Activated CD4-positive, alpha-beta T cell treated with anti-CD3 and anti-CD28 coated beads, Interleukin-2, amount 10 ng/mL, durations not matched to agents 7 days and 5 days (primary cell): Measurements from ENCODE around the gene MMS19. TPM values are rescaled to one million over a fixed set of nuclear protein-coding genes. Genes with fewer than 3 reads are reported as not detected.

Experiments used
- CTCF ChIA-PET: fragments of 350-600 bp; sonication (Branson Sonifier 250); formaldehyde crosslinking; loops from one replicate; lab custom pipeline; 2021; ENCODE audit warnings: antibody characterized with exemption; lab: Charles Lee
- POLR2A ChIA-PET: fragments of 350-600 bp; sonication (Branson Sonifier 250); formaldehyde crosslinking; loops from one replicate; lab custom pipeline; 2021; ENCODE audit warnings: antibody characterized with exemption; lab: Charles Lee
- DNase-seq: peaks from one replicate; pipeline ENCODE4 v3.0.0-alpha.2; 2020
- H3K27ac Mint-ChIP-seq: one replicate; pipeline ENCODE4 v1.8.0; 2021; ENCODE audit warnings: mild to moderate bottlenecking, moderate library complexity, mixed read lengths
- H3K27me3 Mint-ChIP-seq: one replicate; pipeline ENCODE4 v1.8.0; 2021; ENCODE audit warnings: mixed read lengths
- H3K36me3 Mint-ChIP-seq: one replicate; pipeline ENCODE4 v1.8.0; 2021; ENCODE audit warnings: low read depth, mixed read lengths
- H3K4me1 Mint-ChIP-seq: one replicate; pipeline ENCODE4 v1.8.0; 2021; ENCODE audit warnings: mixed read lengths
- H3K4me3 Mint-ChIP-seq: one replicate; pipeline ENCODE4 v1.8.0; 2021; ENCODE audit warnings: mild to moderate bottlenecking, moderate library complexity, mixed read lengths
- H3K9me3 Mint-ChIP-seq: one replicate; pipeline ENCODE4 v1.8.0; 2021; ENCODE audit warnings: mixed read lengths
- total RNA-seq, 2 experiments: library from RNA; stranded (reverse); gene quantifications; one replicate each; pipeline ENCODE4 v1.2.3, GENCODE V29; 2021

MMS19 gene
- total RNA-seq, result 10 to 100 TPM; 64.7 to 68.6 TPM

DNA sequence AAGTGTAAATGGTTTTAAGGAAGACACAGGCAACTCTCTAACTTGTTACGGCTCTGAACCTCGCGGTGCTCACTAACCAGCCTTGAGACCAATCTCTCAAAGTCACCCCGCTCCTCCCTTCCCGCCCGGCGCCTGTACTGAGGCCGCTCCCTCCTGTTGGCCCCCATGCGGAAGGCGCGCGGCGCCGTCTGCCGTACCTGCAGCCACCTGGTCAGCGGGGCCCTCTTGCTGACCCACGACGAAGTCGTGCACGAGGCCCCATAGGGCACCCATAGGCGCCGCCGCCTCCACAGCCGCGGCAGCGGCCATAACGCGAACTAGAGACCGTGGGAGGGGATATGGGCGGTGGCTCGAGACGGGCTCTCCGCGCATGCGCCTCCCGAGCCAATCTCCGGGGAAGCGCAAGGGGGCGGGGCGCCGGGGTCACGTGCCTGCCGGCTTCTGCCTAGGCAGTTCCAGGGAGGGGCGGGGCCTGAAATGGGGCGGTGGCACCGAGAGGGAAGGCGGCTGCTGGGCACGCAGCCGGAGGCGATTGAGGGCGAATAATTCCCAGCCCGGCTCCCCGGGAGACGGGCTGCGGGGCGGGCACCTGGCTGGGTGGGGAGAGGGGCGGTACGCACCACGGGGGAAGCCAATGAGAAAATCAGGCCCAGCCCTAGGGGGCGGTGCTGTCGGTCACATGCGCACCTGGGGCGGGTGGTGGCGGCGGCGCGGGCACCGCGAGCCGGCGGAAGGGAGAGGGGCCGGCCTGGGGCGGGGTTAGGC lies at the start of gene MMS19:
Gene MMS19 (minus strand): TSS at position 347 of the 765 bp plus-strand sequence. CDS start 38 bp downstream, at position 309.
- Mint-ChIP-seq H3K36me3 (peaks cover 9% of the 10 kb centered on the region), H3K4me3 (peak within 1 kb of the TSS; percentile 99), H3K9me3 (no peaks in the 10 kb centered on the region), H3K27ac (peak within 1 kb of the TSS; percentile 98), H3K4me1 (peaks cover 45% of the 10 kb centered on the region), H3K27me3 (peaks cover 30% of the 10 kb centered on the region)
- CTCF ChIA-PET, result interaction anchor here (1.0 to 1.5 kb wide), 3 partner anchors 12 to 17 kb away, joined by 3 to 6 read pairs (median 3); no protein-coding TSS in a partner anchor
- DNase-seq, result peak; percentile 98
- POLR2A ChIA-PET, result interaction anchor here (0.7 kb wide), 1 partner anchor 53 kb away, joined by 8 read pairs; no protein-coding TSS in a partner anchor

DNA sequence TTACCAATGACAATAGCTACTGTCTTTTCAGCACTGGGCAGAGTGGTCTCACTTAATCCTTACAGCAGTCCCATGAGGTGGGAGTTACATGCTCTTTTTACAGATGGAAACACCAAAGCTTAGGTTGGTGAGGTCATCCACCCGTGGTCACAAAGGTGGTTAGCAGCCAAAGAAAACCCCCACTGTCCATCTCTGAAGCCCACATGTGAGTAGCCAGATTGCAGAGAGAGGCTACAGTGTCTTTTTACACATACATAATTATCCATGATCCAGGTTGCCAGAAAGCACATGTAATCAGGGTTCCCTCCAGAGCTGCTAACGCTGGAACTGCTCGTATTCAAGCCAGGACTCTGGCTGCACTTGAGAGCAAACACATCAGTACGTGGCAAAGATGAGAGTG lies 49.7 kb upstream of the MMS19 start:
- Mint-ChIP-seq H3K9me3 (no peaks in the 10 kb centered on the region), H3K27me3 (no peaks in the 10 kb centered on the region)

GRCh38 chr10:97547271-97547600 lies 49.0 kb upstream of the MMS19 start:
- Mint-ChIP-seq H3K27me3 (no peaks in the 10 kb centered on the region), H3K36me3 (no peaks in the 10 kb centered on the region), H3K9me3 (no peaks in the 10 kb centered on the region), H3K4me3 (no peak overlapping the region), H3K4me1 (peaks cover 14% of the 10 kb centered on the region), H3K27ac (no peak overlapping the region)
- ChIA-PET POLR2A (no interaction called here), CTCF (interaction anchor here (0.6 kb wide), 1 partner anchor 204 kb away, joined by 6 read pairs; no protein-coding TSS in a partner anchor)
- no peak for DNase-seq

More for the DNA sequence above, 49.7 kb upstream of the MMS19 start:
- Mint-ChIP-seq H3K4me3 (no peak overlapping the region), H3K27ac (no peak overlapping the region), H3K36me3 (no peaks in the 10 kb centered on the region), H3K4me1 (peaks cover 8% of the 10 kb centered on the region)
- CTCF ChIA-PET, result interaction anchor here (0.6 to 0.7 kb wide), 3 partner anchors 17 to 633 kb away, joined by 4 to 6 read pairs (median 4); no protein-coding TSS in a partner anchor
- no peak for DNase-seq
- POLR2A ChIA-PET, result no interaction called here

GRCh38 chr10:97546456-97547270 lies 48.4 kb upstream of the MMS19 start:
- Mint-ChIP-seq H3K4me3 (no peak overlapping the region), H3K9me3 (no peaks in the 10 kb centered on the region), H3K4me1 (peaks cover 18% of the 10 kb centered on the region), H3K36me3 (no peaks in the 10 kb centered on the region), H3K27ac (no peak overlapping the region), H3K27me3 (no peaks in the 10 kb centered on the region)
- ChIA-PET CTCF (interaction anchor here (0.7 to 1.2 kb wide), 4 partner anchors 11 to 47 kb away, joined by 3 to 4 read pairs (median 4); no protein-coding TSS in a partner anchor), POLR2A (no interaction called here)
- no peak for DNase-seq

DNA sequence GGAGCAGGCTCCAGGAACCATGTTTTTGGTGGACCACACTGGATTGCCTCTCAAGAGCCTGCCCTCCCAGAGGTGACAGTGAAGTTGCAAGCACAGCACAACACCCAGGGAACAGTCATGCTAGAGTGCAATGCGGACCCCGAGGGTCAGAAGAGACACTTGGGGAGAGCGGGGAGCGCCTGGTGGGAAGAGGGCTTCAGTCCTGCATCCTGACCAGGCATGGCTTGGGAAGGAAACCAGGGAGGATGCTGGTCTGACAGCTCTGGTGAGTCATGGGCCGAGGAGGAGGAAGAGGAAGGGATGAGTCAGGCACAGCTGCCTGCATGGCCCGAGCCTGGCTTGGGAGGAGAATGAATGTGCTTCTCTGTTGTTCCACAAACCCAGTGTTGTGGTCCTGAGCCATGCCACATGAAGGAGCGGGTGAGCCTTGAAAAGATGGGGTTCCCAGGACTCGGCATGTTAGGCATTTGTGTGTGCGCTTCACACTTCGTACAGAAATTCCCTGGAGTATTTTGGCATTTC lies 44.9 kb upstream of the MMS19 start:
- H3K36me3 Mint-ChIP-seq, result no peaks in the 10 kb centered on the region
- ChIA-PET POLR2A (no interaction called here), CTCF (interaction anchor here (2.2 kb wide), 1 partner anchor 11 kb away, joined by 8 read pairs; no protein-coding TSS in a partner anchor)
- no peaks in the 10 kb centered on the region for H3K9me3 Mint-ChIP-seq
- peak overlapping the region; percentile 61 for H3K27ac Mint-ChIP-seq
- H3K27me3 Mint-ChIP-seq, result no peaks in the 10 kb centered on the region
- no peak overlapping the region for H3K4me3 Mint-ChIP-seq
- H3K4me1 Mint-ChIP-seq, result peaks cover 18% of the 10 kb centered on the region
- peak; percentile 24 for DNase-seq

DNA sequence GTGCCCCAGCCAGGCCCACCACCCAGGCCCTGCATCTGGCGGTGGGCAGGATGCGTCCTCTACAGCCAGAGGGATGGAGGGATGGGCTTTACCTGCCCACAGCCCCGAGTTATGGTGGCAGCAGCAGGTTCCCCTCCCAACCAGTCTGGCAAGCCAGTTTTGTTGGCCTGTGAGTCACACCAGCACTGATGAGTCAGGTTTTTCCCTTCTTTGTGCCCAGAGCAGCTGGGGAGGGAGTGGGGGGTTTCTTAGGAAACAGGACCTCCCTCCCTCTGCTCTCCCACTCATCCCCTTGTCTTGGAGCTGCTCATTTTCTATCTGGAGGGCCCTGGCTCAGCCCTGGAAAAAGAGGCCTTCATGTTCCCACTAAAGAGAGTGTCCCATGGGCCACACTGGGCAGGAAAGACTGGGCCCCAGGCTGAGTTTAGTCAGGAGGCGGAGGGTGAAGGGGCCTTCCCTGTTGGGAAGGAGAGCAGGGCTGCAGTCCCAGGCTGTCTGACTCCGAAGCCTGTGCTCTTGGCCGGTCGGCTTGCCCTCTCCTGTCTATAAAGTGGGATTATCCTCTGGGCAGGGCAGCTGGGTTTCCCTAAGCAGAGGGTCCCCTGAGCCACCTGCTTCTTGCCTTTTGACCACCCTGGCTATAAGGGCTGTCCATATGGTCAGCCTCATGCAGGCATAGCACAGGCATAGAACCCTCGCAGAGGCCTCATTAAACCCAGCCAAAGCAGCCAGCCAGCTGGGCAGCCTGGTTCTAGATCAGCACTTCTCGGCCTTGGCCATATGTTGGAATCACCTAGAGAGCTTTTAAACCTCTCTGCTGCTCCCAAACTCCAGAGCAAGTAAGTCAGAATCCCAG lies 44.2 kb upstream of the MMS19 start:
- H3K9me3 Mint-ChIP-seq, result no peaks in the 10 kb centered on the region
- ChIA-PET POLR2A (no interaction called here), CTCF (interaction anchor here (2.2 kb wide), 1 partner anchor 12 kb away, joined by 8 read pairs; no protein-coding TSS in a partner anchor)
- H3K27ac Mint-ChIP-seq, result peak overlapping the region; percentile 31
- H3K36me3 Mint-ChIP-seq, result no peaks in the 10 kb centered on the region
- H3K4me3 Mint-ChIP-seq, result no peak overlapping the region
- no peak for DNase-seq
- H3K4me1 Mint-ChIP-seq, result peaks cover 18% of the 10 kb centered on the region
- H3K27me3 Mint-ChIP-seq, result no peaks in the 10 kb centered on the region

DNA sequence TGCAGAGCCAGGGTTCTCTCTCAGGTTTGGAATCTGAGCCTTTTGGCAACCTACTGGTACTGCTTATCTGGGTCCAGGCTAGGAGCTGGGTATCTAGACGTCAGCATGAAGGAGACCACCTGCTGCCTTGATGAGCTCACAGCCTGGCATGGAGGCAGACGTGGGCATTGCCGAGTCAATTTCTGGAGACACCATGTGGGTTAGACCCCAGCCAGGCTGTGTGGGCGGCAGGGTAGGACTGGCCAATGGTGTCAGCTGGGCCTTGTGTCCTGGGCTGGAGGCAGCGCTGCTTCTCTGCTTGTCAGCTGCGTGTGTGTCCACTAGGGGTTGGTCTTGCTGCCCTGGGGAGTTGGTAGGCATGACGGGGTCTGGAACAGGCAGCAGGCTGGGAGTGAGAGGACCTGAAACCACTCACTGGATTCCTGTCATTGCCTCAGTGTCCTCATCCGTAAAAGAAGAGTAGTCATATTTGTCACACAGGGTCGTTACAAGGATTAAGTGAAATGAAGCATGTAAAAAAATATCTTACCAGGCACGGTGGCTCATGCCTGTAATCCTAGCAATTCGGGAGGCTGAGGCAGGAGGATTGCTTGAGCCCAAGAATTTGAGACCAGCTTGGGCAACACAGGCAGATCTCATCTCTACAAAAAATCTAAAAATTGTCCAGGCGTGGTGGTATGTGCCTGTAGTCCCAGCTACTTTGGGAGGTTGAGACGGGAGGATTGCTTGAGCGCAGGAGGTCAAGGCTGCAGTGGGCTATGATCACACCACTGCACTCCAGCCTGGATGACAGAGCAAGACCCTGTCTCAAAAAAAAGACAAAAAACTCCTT lies 42.7 kb upstream of the MMS19 start:
- no peaks in the 10 kb centered on the region for H3K27me3 Mint-ChIP-seq
- H3K27ac Mint-ChIP-seq, result no peak overlapping the region
- no peaks in the 10 kb centered on the region for H3K36me3 Mint-ChIP-seq
- no peaks in the 10 kb centered on the region for H3K9me3 Mint-ChIP-seq
- CTCF ChIA-PET, result interaction anchor here (0.6 to 2.0 kb wide), 3 partner anchors 11 to 91 kb away, joined by 3 to 6 read pairs (median 5); no protein-coding TSS in a partner anchor
- POLR2A ChIA-PET, result no interaction called here
- no peak overlapping the region for H3K4me3 Mint-ChIP-seq
- DNase-seq, result no peak
- H3K4me1 Mint-ChIP-seq, result peaks cover 18% of the 10 kb centered on the region

DNA sequence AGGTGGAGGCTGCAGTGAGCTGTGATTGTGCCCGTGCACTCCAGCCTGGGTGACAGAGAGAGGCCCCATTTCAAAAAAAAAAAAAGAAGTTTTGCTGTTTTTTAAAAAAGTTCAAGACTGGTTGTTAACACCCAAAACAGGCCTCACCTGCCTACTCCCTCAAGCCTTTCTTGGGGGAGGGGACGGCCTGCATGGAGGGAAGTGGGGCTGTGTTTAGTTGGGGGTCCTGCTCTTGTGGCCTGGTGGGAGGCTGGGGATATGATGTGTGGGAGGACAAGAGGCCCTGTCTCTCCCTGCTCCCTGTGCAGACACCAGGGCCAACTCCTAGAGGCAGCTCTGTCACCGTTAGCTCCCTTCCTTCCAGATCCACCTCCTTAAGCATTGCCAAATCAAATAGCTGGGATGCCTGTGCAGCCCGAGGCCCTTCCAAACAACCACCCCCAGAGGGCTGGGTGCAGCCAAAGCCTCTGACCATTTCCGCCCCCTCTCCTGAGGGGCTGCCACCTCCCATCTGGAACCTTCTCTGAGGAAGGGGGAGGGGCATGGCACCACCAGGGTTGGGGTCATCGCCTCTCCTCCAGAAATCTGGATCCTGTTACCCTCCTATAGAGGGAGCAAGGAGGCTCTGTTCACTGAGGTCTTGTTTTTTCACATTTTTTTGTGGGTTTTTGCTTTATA lies 41.4 kb upstream of the MMS19 start:
- ChIA-PET CTCF (interaction anchor here (0.7 to 2.0 kb wide), 4 partner anchors 12 to 74 kb away, joined by 3 to 6 read pairs (median 4); no protein-coding TSS in a partner anchor), POLR2A (no interaction called here)
- Mint-ChIP-seq H3K36me3 (no peaks in the 10 kb centered on the region), H3K9me3 (no peaks in the 10 kb centered on the region), H3K27me3 (no peaks in the 10 kb centered on the region), H3K27ac (no peak overlapping the region), H3K4me3 (no peak overlapping the region), H3K4me1 (peaks cover 18% of the 10 kb centered on the region)
- no peak for DNase-seq

DNA sequence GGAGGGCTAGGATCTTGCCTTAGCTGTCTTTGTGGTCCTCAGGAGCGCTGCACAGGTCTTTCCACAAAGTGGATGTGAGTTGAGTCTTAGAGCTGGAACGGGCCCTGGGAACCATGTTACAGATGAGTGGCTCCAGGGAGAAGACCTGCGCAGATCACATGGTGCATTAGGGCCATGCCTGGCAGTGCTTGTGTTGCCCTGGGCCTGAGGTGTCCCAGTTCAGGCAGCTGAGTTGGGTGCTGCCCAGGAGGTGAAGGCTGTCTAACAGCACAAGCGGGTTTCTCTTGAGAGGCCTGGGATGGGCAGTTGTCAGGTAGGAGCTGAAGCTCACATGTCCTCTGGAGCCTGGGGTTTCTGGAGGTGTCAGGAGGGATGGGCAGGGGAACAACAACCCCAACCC lies 40.6 kb upstream of the MMS19 start:
- CTCF ChIA-PET, result interaction anchor here (0.7 to 2.0 kb wide), 3 partner anchors 13 to 73 kb away, joined by 3 to 6 read pairs (median 3); no protein-coding TSS in a partner anchor
- Mint-ChIP-seq H3K27ac (no peak overlapping the region), H3K9me3 (no peaks in the 10 kb centered on the region), H3K4me1 (peaks cover 18% of the 10 kb centered on the region), H3K4me3 (no peak overlapping the region), H3K36me3 (no peaks in the 10 kb centered on the region), H3K27me3 (no peaks in the 10 kb centered on the region)
- no peak for DNase-seq
- POLR2A ChIA-PET, result interaction anchor here (0.6 kb wide), 1 partner anchor 614 kb away, joined by 3 read pairs; no protein-coding TSS in a partner anchor

- Mint-ChIP-seq H3K9me3 (no peaks in the 10 kb centered on the region), H3K27me3 (no peaks in the 10 kb centered on the region), H3K4me1 (peaks cover 14% of the 10 kb centered on the region), H3K4me3 (no peak overlapping the region), H3K27ac (no peak overlapping the region), H3K36me3 (no peaks in the 10 kb centered on the region)
- DNase-seq, result no peak
- ChIA-PET CTCF (interaction anchor here (2.0 kb wide), 1 partner anchor 14 kb away, joined by 6 read pairs; no protein-coding TSS in a partner anchor), POLR2A (interaction anchor here (0.6 kb wide), 1 partner anchor 613 kb away, joined by 3 read pairs; no protein-coding TSS in a partner anchor)
Observed at GRCh38 chr10:97538411-97538810, 40.2 kb upstream of the MMS19 start.
